Heart left ventricle (tissue), 13 donors: Measurements from ENCODE around the gene POLH.

Source experiments
- POLR2A ChIP-seq, 2 donors: fragments of 450-650 bp; IDR thresholded peaks; one replicate each; pipeline ENCODE4 v1.6.1; 2017; ENCODE audit warnings: antibody characterized with exemption in 2 of 2, mild to moderate bottlenecking in 2 of 2, moderate library complexity in 2 of 2
- TF ChIP-seq, protein P1 (sequence below), 12 donors: fragments of 200-600 bp; sonication (generic) in 4 of 12; IDR thresholded peaks; one replicate each; pipeline versions ENCODE4 v1.5.0 to v1.8.0; 2018 to 2022; ENCODE audit warnings: antibody characterized with exemption in 12 of 12, mild to moderate bottlenecking in 5 of 12
- donor health status: ischemic (EF 13 %, LVEDD 7.1; RV severe dilation, severe dysfunction).
- donor health status: DM: no; HTN: yes; CAD: no.
- donor health status: DM: no; HTN: no; CAD: no.
- donor health status: ischemic (EF 25% LVEDD 6.9; RV normal size, moderate dysfunction).
- donor health status: ischemic (EF 25% LVEDD 5.7; RV mildly dilated, moderate dysfunction).
- donor health status: ischemic (EF 35%, LVEDD 5.7; RV mildly dilated, moderate dysfunction).
- donor health status: nonischemic (EF 11% LVEDD 7.7; RV severe dilation, severe dysfunction).
- donor health status: DM: yes; HTN: yes; CAD: no.
- donor health status: PGD.
- donor health status: ischemic (EF 29% LVEDD 5.4; RV normal size, mild dysfunction).
- donor health status: nonischemic (EF 23%, LVEDD 6.1; RV moderate dilation, normal function).

- TF ChIP-seq, protein P1, sequence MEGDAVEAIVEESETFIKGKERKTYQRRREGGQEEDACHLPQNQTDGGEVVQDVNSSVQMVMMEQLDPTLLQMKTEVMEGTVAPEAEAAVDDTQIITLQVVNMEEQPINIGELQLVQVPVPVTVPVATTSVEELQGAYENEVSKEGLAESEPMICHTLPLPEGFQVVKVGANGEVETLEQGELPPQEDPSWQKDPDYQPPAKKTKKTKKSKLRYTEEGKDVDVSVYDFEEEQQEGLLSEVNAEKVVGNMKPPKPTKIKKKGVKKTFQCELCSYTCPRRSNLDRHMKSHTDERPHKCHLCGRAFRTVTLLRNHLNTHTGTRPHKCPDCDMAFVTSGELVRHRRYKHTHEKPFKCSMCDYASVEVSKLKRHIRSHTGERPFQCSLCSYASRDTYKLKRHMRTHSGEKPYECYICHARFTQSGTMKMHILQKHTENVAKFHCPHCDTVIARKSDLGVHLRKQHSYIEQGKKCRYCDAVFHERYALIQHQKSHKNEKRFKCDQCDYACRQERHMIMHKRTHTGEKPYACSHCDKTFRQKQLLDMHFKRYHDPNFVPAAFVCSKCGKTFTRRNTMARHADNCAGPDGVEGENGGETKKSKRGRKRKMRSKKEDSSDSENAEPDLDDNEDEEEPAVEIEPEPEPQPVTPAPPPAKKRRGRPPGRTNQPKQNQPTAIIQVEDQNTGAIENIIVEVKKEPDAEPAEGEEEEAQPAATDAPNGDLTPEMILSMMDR (IDR thresholded peaks at IDR 0.05) = no peak
- TF ChIP-seq POLR2A (IDR thresholded peaks at IDR 0.05) = no peak
These were observed 34.1 kb upstream of the POLH start for GRCh38 chr6:43541774-43542471.
